Hepatocyte (in vitro differentiated cells): ENCODE results near the gene CACNG4.

Source experiments
- EZH2phosphoT487 ChIP-seq: fragments of 200-600 bp; sonication (generic); IDR thresholded peaks from one replicate; pipeline ENCODE4 v1.6.1; 2018; ENCODE audit warnings: antibody characterized with exemption, mild to moderate bottlenecking, low read depth, moderate library complexity; ENCODE audit not compliant: unreplicated experiment, severe bottlenecking
- TF ChIP-seq, protein P1 (sequence below): fragments of 200-600 bp; sonication (generic); IDR thresholded peaks from 2 replicates; pipeline ENCODE4 v1.5.1; 2016; ENCODE audit warnings: antibody characterized with exemption, mild to moderate bottlenecking; ENCODE audit not compliant: poor library complexity

DNA sequence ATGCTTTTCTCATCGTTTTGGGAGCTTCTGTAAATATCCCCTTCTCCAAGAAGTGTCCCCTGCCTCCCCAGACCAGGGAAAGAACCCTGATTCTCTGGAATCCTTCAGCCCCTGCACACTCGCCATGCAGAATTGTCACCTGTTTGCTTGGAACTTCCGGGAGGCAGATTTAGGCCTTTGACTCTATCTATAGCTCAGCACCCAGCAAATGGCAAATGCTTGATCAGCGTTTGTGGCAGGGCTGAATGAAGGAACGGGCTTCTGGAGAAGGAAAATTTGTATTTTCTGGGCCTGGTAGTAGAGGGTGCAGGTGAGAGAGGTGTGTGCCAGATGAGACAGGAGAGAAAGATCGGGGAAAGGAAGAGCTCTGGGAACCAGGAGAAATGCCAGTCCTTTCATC lies 18.3 kb upstream of the CACNG4 start:
- TF ChIP-seq, protein P1, sequence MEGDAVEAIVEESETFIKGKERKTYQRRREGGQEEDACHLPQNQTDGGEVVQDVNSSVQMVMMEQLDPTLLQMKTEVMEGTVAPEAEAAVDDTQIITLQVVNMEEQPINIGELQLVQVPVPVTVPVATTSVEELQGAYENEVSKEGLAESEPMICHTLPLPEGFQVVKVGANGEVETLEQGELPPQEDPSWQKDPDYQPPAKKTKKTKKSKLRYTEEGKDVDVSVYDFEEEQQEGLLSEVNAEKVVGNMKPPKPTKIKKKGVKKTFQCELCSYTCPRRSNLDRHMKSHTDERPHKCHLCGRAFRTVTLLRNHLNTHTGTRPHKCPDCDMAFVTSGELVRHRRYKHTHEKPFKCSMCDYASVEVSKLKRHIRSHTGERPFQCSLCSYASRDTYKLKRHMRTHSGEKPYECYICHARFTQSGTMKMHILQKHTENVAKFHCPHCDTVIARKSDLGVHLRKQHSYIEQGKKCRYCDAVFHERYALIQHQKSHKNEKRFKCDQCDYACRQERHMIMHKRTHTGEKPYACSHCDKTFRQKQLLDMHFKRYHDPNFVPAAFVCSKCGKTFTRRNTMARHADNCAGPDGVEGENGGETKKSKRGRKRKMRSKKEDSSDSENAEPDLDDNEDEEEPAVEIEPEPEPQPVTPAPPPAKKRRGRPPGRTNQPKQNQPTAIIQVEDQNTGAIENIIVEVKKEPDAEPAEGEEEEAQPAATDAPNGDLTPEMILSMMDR, result no peak
- TF ChIP-seq EZH2phosphoT487, result no peak
